ACHN (cell line): ENCODE measurements around the gene DOLK.
"Not testable (repeated sequence)": the region's sequence is repeated elsewhere in the genome, so short reads cannot be mapped to it uniquely, and the experiment has no call there.

ENCODE experiments used
- DNase-seq: peaks from one replicate; pipeline ENCODE4 v3.0.0-alpha.2; 2015
- in situ Hi-C: cut with HindIII; loops from 2 replicates; pipeline ENCODE4 v1.10.0; 2017; ENCODE audit warnings: low sequenced_read_pairs, low pct_ligation_motif_present, low pct_unique_long_range_greater_than_20kb

Gene DOLK

DNA sequence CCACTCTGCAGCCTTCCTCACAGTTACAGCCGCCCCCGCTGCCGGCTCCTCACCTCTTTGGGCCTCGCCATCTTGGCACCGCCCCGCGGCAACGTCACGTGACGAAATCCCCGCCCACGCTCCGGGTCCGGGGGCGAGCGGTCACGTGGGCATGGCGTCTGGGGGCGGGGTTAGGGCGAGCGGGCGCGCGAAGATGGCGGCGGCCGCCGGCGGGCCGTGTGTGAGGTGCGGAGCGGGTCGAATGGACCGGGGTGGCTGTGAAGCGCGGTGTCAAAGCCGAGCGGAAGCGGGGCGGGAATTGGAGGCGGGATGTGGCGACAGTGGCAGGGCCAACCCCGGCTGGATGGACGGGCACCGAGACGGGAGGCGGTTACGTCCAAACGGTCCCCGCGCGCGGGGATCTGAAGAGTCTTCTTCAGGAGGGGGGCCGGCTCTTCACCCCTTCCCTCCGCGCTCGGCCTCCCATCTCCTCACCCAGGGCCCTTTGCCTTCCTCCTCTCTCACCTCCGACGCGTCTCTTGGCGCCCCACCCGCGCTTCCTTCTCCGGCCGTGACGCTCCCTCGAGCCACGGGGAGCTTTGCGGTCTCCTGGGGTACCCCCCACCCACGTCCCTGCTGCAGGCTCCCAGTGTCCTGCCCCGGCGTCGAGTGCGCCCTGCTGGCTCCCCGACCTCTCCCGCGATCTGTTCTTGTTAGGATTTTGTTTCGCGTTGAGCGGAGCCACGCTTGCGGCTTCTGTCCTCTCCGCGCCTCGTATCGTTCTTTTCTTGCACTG is at the start of gene DOLK, which contains the start of gene NUP188:
DOLK (minus strand) TSS at position 77 of the 775 bp plus-strand sequence. CDS start 300 bp downstream, outside the sequence.
NUP188 (plus strand) TSS at position 173 of the 775 bp plus-strand sequence; CDS start at position 194, 21 bp downstream.
- in situ Hi-C loops = no loop called here
- DNase-seq = peak; percentile 90

DNA sequence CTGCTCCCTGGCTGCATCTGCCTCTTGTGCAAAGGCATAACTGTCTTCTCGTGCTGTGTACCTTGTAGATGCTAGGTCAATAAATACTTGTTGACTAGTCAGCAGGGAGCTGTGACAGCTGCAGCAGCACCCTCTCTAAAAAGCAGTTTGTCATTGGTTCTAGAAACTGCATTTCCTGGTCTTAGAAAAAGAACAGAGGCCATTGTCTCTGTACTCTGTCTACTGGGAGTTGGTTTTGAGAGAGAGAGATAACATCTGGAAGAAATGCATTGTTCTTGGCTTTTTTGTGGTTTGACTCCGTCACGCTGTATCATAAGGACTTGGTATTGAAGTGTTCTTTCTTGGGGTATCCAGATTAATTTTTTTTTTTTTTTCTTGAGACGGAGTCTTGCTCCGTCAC is 48.4 kb upstream of the DOLK start:
- in situ Hi-C loops = no loop called here
- no peak for DNase-seq

DNA sequence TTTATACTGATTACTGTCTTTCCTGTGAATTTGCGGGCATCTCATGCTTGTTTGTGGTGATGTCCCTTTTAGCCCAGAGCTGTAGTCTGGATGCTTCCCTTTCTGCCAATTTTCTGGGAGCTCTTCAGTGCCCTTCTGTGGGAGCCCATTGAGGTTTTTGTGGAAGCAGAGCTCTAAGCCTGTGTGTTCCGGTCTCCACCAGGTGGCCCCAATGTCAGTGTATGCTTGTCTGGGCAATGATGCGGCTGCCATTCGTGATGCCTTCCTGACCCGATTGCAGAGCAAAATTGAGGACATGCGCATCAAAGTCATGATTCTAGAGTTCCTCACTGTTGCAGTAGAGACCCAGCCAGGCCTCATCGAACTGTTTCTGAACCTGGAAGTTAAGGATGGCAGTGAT is 45.6 kb upstream of the DOLK start:
- DNase-seq = peak; percentile 7
- in situ Hi-C loops = no loop called here

DNA sequence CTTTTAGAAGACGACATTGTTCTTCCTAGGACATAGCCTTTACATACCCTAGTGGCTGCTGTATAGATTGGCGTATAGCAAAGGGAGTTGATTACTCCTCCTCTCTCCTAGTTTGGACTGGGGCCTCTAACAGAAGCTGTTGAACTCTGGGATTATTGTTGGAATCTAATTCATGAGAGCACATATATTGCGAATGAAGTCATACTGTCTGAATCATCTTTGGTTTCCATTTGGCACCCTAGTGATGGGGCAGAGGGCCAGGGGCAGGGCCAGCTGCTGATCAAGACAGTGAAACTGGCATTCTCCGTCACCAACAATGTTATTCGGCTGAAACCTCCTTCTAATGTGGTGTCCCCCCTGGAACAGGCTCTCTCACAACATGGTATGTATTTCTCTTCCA is 40.4 kb upstream of the DOLK start:
- DNase-seq = peak; percentile 86

DNA sequence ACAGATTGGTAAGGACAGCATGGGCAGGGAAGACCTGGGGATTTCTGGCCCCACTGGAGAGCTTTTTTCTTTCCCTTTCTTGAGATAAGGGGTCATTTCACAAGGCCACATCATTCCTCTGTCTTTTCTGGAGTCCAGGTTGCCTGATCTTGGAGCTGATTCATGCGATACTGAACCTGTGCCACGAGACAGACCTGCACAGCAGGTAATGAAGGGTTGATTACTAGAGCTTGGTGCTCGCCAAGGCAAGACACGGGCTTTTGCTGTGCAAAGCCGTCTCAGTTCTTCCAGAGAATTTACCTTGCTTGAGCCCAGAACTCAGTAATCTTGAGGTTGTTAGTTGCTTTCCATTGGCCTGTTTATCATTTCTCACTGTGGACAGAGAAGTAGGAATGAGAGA is 39.3 kb upstream of the DOLK start:
- DNase-seq = no peak

More for the DNA sequence above, 40.4 kb upstream of the DOLK start:
- in situ Hi-C loops = no loop called here

DNA sequence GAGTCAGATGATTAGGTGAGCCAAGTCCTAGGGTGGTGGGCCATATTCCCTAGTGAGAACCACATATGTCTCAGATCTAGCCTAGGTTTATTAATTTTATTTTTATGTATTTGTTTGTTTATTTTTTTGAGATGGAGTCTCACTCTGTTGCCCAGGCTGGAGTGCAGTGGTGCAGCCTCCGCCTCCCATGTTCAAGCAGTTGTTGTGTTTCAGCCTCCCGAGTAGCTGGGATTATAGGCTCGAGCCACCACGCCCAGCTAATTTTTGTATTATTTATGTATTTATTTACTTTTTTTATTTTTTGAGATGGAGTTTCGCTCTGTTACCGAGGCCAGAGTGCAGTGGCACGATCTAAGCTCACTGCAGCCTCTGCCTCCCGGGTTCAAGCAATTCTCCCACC is 36.1 kb upstream of the DOLK start:
- DNase-seq = no peak
- in situ Hi-C loops = no loop called here

More for the DNA sequence above, 39.3 kb upstream of the DOLK start:
- in situ Hi-C loops = no loop called here

DNA sequence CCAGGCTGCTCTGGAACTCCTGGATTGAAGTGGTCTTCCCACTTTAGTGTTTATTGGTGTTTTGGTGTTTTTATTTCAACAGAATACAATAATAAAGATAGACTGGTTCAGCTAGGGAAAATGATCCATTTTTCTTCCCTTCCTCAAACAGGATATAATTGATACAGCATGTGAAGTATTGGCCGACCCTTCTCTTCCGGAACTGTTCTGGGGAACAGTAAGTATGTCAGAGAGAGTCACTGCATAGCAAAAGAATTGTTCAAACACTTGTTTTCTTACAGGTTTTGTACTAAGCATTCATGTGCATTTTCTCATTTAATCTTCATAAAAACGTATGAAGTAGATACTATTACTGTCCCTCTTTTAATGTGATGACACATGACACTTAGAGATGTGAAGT is 31.7 kb upstream of the DOLK start:
- in situ Hi-C loops = no loop called here

DNA sequence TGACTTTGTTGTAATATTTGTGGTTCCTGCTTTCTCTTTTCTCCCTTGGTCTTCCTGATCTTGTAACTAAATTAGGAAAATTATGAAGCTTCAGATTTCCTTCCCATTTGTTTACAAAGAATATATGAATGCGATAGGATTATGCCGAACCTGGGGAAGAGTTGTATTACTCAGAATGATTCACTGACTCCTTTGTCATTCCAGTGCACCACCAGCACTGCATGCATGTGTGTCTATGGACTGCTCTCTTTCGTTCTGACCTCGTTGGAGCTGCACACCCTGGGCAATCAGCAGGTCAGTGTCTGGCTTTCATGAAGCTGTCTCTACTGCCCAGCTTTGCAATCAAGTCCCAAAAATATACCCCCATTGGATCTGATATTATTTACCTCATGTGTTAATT is 25.6 kb upstream of the DOLK start:
- peak; percentile 35 for DNase-seq
- in situ Hi-C loops = no loop called here

More for the DNA sequence above, 31.7 kb upstream of the DOLK start:
- no peak for DNase-seq

DNA sequence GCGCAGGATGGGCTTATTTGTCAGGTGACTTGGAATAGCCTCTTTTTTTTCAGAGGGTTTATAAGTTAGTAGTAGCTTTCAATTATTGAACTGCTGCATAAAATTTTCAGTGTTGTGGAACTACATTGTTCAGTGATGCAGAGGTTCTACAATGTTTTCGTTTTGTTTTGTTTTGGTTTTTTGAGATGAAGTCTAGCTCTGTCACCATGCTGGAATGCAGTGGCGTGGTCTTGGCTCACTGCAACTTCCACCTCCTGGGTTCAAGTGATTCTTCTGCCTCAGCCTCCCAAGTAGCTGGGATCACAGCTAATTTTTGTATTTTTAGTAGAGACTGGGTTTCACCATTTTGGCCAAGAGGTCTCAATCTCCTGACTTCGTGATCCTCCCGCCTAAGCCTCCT is 22.1 kb upstream of the DOLK start:
- in situ Hi-C loops = no loop called here
- peak; percentile 43 for DNase-seq

DNA sequence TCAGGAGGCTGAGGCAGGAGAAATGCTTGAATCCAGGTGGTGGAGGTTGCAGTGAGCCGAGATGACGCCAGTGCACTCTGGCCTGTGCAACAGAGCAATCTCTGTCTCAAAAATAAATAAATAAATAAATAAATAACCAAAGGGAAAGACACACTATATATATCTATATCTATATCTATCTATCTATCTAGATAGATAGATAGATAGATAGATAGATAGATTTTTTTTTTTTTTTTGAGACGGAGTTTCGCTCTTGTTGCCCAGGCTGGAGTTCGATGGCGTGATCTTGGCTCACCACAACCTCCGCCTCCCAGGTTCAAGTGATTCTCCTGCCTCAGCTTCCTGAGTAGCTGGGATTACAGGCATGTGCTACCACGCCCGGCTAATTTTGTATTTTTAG is 14.0 kb upstream of the DOLK start:
- DNase-seq, in situ Hi-C loops: not testable (repeated sequence)

DNA sequence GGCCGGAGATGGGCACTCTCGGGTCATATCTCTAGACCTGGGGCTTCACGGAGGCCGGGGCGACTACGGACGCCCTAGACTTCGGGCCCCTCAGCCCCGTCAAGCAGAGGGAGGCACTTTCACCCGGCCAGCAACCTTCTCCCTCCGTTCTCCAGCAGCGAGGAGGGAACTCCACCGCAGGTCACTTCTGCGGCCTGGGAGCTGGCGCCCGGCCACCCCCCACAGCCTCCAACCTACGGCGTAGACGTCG is 201 bp downstream of the DOLK start:
- in situ Hi-C loops = no loop called here

DNA sequence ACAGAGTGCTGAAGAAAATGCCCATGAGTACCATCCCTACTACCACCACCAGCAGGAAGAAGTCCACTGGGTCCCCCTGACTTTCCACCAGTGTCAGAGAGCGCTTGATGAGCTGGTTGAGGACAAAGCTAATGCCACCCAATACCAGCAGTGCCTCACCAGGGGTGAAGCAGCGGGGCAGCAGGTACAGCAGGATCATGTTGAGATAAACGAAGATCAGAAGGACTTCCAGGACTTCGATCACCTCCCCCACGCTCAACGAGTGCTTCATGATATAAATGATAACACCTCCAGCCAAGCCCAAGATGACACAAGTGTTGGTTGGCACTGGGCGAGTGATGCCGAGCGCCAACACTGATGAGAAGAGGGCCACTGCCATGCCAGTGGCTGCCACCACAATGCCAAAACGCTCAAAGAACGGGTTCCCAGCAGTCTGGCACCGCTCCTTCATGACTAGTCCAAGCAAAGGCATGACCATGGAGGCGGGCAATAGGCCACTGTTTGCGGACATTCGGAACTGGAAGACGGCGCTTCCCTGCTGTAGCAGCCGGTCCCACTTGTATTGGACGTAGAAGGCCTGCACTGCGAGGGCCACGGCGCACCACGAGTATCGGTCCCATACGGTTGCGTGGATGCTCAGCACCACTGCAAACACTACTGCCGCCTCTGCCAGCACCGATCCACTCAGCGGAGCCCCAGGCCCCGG is 679 bp downstream of the DOLK start:
- in situ Hi-C loops = no loop called here
- DNase-seq = peak; percentile 12

More for the DNA sequence above, 201 bp downstream of the DOLK start:
- DNase-seq = no peak

DNA sequence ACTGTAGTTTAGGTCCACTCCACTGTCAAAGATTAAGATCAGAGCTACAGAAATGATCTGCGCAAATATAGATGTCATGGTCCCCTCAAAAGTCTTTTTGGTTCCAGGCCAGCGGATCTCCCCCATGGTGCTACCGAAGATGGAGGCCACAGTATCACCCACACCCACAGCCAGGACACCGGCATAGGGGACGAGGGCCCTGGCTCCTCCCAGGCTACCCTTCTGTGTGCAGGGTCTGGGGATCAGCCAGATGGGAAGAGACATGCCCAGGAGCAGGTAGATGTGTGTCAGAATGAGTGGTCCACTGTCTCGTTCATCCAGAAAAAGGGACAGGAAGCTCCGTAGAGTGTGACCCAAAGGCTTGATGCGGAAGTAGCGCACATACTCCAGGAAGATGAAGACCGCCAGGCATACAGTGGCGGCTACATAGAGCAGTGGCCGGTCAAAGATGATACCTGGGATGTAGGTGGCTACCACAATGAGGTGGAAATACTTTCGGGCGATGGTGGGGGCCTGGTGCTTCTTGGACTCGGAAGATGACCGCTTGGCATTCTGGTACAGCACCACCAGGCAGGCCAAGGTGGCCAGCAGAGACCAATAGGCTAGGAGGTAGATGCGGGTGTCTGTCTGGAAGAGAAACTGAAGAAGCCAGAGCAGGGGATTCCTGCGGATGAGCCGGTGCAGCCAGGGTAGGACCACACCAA is 1.5 kb downstream of the DOLK start:
- in situ Hi-C loops = no loop called here
- DNase-seq = no peak

DNA sequence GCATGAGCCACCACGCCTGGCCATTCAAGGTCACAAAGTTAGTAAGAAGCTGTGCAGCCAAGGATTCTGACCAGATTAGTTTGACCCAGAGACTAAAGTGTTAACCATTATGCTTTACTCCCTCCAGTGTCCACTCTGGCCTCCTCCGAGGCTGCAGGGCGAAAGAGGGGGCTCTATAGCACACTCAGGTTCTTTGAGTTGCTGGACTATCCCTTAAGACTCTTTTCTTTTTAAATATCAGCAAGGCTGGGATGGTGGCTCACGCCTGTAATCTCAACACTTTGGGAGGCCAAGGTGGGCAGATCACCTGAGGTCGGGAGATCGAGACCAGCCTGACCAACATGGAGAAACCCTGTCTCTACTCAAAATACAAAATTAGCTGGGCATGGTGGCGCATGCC is 2.4 kb downstream of the DOLK start:
- in situ Hi-C loops, DNase-seq: not testable (repeated sequence)

DNA sequence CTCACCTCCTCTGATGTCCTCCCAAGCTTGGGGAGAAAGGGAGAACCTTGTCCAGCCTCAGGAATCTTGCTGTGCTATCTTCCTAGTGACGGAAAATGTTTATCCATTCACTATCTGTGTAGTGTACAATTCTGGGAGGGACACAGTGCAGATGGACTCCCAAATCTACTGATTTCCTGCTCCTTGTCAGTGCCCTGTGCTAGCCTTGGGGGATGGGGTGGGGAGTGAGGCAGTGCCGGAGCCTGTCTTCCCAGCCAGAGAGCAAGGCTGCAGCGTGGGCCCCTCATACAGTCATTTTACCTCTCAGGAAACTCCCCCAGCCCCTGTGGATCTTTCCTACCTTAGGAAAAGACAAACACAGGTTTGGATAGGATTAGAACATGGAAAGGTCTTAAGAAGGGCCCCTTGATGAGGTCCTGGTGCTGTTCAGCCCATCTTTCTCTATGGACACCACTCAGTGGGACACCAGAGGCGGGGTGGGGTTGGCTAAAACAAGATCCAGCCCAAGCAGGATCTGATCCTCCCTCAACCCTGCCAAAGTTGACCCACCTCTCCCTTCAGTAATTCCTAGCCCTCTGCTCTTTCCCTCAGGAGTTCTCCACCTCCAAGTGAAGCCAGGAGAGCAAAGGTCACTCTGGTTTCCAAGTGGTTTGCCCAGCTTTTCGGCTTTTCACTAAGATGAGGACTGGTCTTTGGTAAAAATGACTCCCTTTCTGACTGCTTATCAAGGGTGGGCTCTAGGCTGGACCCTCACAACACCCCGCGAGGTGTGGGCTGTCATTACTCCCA is 3.4 kb downstream of the DOLK start:
- DNase-seq = no peak
- in situ Hi-C loops = no loop called here

DNA sequence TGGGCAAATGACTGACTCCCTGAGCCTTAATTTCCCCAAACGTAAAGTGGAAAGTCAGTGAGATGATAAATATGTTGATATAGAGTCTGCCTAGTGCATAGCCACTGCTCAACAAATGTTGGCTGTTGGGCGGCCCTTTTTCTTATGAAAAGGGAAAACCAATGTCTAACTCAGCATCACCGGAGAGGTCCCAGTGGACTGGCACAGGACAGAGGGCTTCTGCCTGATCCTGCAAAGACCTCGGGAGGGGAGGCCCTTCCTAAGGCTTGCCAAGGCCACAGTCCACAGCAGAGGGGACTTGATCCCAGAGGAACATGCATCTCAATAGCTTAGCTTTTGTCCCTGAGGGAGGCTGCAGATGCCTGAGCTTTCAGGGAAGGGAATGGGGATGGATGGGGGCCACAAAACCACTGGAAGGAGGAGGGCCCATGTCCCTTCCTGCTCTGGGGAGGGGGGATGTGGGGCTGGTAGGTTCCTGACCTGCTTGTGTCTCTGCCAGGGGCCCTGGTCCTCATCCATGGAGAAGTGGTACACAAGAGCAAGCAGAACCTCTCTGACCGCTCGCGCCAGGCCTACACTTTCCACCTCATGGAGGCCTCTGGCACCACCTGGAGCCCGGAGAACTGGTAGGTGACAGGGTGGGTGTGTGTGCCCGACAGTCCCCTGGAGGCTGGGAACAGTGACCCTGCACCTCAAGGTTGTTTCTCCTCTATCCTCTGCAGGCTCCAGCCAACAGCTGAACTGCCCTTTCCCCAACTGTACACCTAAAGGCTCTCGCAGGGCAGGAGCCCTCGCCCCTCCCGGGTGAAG is 6.3 kb downstream of the DOLK start:
- in situ Hi-C loops = no loop called here
- DNase-seq = no peak

DNA sequence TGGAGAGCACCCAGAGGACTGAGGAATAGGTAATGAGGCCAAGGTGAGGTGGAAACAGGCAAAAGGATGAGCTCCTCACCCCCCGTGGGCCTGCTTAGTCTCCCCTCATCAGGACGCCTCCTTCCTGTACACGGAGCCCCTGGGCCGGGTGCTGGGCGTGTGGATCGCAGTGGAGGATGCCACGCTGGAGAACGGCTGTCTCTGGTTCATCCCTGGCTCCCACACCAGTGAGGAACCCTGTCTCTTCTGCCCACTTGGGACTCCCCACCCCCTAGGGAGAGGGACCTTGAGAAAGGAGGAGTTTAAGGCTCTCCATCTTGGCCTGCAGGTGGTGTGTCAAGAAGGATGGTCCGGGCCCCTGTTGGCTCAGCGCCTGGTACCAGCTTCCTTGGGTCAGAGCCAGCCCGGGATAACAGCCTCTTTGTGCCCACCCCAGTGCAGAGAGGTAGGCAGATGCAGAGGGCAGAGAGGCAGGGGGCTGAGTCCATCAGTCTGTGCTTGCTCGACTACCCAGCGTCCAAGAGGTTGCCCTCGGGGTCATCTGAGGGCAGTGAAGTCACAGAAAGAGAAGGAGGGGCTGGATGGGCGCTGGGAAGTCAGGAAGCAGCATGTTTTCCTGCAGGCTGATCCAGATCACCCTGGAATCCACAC is 7.0 kb downstream of the DOLK start:
- DNase-seq = no peak
- in situ Hi-C loops = no loop called here
